A673 (cell line): ENCODE measurements around the gene KHK.

Source experiments
- EZH2 ChIP-seq: fragments of 200-600 bp; sonication (generic); IDR thresholded peaks from 2 replicates; pipeline ENCODE4 v1.6.1; 2017; ENCODE audit warnings: borderline replicate concordance, low read depth, mild to moderate bottlenecking, mixed read lengths, antibody characterized with exemption, low read length; ENCODE audit not compliant: poor library complexity, severe bottlenecking
- TF ChIP-seq, protein P1 (sequence below): fragments of 300-800, 200-600 bp; sonication (generic); conservative IDR thresholded peaks from 2 replicates; pipeline ENCODE4 v1.5.1; 2017; ENCODE audit warnings: low read depth, mild to moderate bottlenecking, antibody characterized with exemption, low read length, moderate library complexity, mixed read lengths

DNA sequence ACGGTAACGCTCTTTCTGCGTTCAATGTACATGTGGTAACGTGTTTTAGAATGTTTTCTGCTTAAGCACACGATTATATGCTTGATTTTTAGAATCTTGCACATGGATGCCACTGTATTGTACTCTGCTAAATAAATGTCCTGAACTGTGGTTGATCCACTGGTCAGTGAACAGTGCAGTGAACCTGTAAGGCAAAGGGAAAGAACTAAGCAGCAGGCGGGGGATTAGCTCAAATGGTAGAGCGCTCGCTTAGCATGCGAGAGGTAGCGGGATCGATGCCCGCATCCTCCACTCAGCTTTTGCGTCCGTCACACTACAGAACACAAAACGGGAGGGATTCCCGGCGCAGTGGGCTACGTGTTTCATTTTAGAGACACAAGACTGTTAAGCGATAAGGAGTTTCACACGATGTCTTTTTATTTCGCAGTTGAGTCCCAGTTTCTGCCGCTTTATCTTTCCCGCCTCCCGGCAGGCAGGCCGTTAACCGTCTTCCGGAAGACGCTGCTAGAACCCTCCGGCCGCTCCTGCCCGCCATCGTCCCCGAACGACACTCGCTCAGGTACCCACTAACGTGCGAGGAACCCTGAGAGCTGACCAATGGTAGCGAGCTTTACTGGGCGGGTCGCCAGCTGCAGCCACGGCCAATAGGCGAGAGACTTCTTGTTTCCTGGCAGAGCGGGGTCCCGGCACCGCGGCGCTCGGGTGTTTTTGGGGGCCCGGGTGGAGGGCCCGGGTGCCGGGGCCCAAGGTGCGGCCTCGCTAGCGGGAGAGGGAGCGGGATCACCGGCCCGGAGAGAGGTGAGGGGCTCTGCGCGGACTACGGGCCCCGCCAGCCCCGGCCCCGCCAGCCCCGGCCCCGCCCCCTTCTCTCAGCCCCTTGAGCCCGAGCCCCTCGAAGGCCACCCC is 35.3 kb upstream of the KHK start, which contains the start of gene AGBL5:
- TF ChIP-seq, protein P1, sequence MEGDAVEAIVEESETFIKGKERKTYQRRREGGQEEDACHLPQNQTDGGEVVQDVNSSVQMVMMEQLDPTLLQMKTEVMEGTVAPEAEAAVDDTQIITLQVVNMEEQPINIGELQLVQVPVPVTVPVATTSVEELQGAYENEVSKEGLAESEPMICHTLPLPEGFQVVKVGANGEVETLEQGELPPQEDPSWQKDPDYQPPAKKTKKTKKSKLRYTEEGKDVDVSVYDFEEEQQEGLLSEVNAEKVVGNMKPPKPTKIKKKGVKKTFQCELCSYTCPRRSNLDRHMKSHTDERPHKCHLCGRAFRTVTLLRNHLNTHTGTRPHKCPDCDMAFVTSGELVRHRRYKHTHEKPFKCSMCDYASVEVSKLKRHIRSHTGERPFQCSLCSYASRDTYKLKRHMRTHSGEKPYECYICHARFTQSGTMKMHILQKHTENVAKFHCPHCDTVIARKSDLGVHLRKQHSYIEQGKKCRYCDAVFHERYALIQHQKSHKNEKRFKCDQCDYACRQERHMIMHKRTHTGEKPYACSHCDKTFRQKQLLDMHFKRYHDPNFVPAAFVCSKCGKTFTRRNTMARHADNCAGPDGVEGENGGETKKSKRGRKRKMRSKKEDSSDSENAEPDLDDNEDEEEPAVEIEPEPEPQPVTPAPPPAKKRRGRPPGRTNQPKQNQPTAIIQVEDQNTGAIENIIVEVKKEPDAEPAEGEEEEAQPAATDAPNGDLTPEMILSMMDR = no peak
- no peak for TF ChIP-seq EZH2
